HTR-8/SVneo (cell line): ENCODE measurements around the gene FBXO47.

Experiments used
- DNase-seq: peaks from one replicate; pipeline ENCODE4 v3.0.0; 2011; ENCODE audit warnings: low spot score, mixed read lengths; ENCODE audit not compliant: insufficient read length
- FAIRE-seq: peaks from 2 replicates; lab custom pipeline; 2011; peaks lifted over from hg19 to GRCh38; lab: Jason Lieb, UNC

The FBXO47 gene, protein sequence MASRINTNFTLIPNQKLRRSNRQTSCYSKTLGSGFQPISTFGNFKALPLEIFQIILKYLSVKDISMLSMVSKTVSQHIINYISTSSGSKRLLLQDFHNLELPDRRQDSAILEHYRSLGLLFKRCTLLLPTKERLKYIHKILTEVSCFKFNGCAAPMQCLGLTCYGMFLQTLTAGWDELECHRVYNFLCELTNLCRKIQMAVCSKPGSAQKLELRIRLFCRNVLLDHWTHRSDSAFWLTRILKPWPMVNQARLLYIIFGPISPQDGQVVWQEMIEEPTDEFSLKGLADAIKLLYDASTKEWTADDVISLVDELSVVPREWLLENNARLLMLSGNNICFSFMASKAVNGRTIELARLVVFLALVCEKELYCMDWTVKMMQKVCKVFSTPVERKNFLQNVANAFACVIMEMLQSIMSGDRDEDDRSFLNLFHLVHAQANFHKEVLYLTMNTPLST

GRCh38 chr17:38967290-38967738 is at the start of gene FBXO47:
TSS of gene FBXO47 (minus strand) at chr17:38967403. CDS start at chr17:38963025, 4,378 bp downstream.
- no peak for DNase-seq
- no peak for FAIRE-seq

DNA sequence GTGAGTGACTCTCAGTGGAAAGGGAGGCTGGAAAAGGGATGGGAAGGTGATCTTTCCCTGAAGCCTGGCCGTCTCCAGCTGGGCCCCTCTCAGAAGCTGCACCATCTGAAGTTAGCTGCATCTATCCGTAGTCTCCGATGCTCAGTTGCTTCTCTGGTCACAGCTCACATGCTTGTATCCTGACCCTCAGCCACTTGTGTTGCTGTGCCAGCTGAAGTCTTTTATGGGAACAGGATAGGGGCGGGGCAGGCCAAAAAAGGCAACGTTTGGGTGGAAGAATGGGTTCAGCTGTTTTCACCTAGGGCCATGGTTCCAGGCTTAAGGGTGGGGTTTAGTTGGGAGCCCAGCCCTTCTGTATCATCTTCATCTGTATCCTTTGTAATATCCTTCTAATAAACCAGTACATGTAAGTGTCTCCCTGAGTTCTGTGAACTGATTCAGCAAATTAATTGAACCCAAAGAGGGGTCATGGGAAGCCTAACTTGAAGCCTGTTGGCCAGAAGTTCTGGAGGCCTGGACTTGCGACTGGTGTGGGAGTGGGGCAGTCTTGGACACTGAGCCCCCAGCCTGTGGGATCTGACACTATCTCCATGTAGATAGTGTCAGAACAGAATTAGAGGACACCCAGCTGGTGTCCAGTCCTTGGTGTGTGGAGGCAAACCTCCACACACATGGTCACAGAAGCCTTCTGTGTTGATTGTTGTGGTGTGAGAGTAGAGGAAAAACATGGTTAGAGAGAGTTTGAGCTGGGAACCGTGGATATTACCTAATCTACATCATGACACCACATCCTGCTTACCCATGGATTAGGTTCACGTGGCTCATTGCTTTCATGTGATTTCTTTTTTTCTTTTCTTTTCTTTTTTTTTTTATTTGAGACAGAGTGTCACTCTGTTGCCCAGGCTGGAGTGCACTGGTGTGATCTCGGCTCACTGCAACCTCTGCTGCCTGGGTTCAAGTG is 49.3 kb upstream of the FBXO47 start:
- FAIRE-seq (no peak), DNase-seq (no peak)

GRCh38 chr17:39015546-39015935 is 48.3 kb upstream of the FBXO47 start:
- FAIRE-seq (no peak), DNase-seq (no peak)

DNA sequence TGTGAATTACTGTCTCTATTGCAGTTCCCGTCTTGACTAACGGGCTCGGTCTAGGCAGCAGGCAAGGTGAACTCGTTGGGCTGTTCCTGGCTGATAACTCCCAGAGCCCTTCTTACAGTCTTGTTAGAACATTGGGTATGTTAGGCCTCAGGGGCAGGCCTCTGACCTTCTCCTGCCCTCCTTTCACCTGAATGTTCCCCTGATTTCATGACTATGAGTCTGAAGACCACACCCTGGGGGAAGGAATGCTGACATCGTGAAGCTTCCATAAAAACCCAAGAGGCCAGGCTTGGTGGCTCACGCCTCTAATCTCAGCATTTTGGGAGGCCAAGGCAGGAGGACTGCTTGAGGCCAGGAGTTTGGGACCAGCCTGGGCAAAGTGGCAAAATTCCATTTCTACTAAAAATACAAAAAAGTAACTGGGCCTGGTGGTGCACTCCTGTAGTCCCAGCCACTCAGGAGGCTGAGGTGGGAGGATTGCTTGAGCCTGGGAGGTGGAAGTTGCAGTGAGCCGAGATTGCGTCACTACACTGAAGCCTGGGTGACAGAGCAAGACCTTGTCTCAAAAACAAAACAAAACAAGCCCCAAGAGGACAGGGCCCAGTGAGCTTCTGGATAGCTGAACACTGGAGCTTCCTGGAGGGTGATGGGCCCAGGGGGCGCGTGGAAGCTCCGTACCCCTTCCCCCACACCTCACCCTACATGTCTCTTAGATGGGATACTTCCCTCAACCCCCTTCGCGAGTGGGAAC is 47.8 kb upstream of the FBXO47 start:
- FAIRE-seq (no peak), DNase-seq (no peak)

DNA sequence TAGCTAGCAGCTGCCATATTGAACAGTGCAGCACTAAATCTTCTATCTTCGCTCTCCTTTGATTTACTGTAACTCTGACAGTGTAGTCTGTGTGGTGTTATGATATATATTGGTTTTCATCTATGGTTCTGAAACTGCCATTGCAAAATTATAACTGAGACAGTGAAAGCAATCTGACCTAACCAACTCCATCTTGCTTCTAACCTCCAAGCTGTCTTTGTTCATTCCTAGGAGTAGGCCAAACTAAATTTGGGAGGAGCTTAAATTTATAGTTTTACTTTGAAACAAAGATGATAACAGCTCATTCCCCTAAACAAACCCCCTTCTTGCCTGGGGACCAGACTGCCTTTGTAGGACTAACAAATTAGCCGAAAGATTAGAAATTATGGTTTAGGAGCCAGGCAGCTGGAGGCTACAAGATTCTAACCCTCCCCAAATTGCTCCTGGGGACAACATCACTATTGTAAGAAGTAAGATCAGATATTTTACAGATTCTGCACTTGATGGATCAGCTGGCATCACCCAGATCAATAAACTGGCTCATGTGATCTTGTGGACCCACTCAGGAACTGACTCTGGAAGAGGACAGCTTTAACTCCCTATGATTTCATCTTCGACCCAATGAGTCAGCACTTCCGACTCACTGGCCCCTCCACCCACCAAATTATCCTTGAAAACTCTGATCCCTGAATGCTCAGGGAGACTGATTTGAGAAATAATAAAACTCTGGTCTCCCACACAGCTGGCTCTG is 47.0 kb upstream of the FBXO47 start:
- DNase-seq, result no peak
- FAIRE-seq, result peak; percentile 26

GRCh38 chr17:39012725-39013124 is 45.5 kb upstream of the FBXO47 start:
- FAIRE-seq (no peak), DNase-seq (no peak)

- FAIRE-seq, result no peak
Measured at GRCh38 chr17:39011907-39012468, 44.8 kb upstream of the FBXO47 start.

DNA sequence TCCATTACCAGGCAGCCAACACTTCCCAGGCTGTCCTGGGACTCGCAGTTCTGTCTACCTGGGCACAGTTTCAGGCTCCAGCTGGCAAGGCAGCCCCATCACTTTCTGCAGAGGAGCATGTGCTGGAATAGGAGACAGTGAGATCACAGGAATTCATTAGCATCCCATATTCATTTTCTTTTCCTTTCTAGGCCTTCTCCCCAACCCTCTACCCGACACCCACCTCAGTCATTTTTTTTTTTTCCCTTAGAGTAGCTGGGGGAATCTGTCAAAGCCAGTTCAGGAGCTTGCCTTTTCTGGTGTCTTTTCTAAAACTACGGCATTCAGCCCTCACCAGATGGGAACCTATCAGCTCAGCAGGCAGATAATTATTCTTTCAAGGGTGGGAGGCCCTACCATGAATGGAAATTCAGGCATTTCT is 42.4 kb upstream of the FBXO47 start:
- no peak for DNase-seq
- no peak for FAIRE-seq

More at GRCh38 chr17:39011907-39012468, 44.8 kb upstream of the FBXO47 start:
- no peak for DNase-seq

DNA sequence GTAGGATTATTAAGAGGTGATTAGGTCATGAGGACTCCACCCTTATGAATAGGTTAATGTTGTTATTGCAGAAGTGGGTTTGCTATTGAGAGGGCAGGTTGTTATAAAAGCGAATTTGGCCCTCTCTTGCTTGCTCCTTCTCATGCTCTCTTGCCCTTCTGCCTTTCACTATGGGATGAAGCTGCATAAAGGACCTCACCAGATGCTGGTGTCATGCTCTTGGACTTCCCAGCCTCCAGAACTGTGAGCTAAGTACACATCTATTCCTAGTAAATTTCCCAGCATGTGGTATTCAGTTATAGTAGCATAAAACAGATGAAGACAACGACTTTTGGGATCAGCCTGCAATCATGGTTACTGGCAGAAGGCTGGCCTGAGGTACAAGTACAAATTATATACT is 41.4 kb upstream of the FBXO47 start:
- FAIRE-seq (no peak), DNase-seq (no peak)

DNA sequence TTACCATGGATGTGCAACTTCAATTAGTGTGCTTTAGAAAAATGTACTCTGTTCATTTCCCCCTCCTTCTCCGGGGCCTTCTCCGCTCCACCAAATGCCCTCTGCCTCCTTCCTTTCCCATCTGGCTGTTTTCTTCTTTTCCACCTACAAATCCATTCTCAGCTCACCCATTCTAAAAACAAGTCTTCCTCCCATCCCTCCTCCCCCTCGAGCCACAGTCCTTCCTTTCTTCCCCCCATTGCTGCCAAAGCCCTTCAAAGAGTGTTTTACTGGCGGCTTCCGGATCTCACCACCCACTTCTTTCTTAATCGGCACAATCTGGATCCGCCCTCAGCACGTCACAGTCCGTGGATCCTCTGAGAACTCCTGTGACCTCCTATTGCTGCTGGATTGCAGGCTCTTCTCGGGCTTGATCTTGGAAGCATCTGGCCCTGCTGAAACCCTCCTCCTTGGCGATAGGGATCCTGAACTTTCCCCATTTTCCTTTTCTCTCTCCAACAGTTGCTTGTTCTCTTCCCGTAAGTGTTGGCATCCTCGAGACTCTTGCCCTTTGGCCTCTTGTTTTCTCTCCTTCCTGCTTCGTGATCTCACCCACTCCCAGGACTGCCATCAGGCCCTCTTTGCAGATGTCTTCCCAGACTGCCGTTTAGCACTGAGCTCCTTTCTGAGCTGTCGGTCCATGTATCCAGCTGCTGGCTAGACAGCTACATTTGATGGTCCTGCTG is 36.0 kb upstream of the FBXO47 start:
- DNase-seq (no peak), FAIRE-seq (no peak)

DNA sequence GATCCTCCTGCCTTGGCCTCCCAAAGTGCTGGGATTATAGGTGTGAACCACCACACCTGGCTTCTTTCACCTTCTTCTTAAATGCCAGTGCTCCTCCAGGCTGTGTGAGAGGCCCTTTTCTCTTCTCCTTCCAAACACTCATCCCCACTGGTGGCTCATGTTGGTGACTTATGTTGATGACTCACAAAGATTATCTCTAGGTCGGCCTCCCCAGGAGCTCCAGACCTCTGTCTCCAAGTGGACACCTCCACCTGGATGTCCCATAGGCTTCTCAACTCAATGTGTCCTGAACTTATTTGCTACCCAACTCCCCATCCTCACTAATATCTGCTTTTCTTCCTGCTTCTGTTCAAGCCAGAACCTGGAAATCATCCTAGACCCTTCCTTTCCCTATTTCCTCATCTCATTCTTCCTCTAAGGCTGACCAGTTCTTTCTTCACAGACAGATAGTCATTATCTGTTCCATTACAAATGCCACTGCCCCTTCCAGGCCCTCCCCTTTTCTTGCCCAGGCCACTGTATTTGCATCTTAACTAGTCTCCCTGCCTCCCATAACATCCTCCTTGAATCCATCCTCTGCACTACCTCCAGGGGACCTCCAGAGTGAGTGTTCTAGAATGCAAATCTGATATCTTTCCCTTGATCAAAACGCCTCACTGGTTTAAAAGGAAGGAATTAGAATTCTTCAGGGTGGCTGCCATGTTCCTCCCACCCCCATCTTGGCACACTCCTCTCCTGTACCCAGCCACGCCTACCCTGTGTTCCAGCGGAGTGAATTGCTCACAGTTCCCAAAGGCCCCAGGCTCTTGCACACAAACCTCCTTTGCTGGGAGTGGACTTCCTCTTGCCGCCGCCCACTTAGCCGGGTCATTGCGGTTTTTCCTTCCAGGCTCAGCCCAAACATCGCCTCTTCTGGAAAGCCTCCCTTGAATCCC is 34.8 kb upstream of the FBXO47 start:
- DNase-seq, result no peak
- FAIRE-seq, result no peak

DNA sequence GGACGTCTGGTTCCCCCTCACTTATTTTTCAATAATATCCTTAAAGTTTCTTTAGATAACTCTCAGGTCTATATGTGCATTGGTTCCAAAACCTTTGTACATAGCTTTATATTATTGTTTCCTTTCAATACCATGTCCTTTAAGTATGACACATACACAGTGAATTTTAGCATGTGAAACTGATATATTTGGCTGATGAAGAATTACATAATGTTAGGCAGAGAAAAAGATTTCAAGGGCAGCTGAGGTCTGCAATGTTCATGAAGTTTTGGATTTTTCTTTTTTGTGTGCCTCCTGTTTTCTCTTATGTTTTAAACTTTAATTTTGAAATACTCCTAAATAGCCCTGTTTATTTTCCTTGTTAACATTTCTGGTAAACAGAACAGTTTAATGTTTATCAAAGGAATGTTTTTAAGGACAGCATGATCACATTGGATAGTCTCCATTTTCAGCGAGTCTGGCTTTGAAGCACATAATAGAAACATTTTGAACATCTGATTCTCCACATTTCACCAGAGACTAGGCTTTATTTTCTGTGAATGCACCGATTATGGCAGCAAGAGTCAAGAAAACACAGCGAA is 32.9 kb upstream of the FBXO47 start:
- no peak for DNase-seq
- FAIRE-seq, result no peak

DNA sequence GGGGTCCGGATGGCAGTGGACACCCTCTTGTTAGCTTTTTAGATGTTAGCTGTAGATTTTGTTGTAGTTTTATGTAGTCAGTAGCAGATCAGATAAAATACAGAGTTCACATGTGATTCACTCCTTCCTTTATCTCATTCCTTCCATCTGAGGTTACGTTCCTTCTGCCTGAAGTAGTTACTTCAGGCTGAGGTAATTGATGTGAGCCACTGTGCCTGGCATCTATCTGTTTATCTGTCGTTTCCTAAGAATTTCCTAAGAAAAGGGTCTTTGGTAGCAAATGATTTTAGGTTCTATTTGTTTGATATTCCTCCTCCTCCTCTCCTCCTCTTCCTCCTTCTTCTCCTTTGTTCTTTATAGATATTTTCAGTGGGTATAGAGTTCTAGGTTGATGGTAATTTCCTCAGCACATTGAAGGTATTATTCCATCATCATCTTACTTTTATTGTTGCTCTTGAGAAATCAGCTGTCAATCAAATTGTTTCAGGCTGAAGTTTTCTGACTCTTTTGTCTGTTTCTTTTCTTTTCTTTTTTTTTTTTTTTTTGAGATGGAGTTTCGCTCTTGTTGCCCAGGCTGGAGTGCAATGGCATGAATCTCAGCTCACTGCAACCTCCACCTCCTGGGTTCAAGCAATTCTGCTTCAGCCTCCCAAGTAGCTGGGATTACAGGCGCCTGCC is 29.6 kb upstream of the FBXO47 start:
- no peak for DNase-seq
- peak; percentile 40 for FAIRE-seq

DNA sequence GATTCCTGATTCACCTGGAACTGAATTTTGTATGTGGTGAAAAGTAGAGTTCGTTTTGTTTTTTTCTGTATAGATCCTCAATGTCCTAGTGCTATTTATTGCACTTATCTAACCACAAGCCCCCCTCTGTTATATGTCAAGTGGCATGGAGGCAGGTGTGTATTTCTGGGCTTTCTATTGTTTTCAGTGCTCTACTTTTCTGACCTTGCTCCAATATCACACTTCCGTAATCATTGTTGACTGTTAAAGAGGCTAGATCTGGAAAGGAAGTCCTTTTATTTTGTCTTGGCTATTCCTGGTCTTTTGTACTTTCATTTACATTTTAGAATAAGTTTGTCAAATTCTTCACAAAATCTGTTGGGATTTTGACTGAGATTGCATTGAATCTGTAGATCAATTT is 26.8 kb upstream of the FBXO47 start:
- DNase-seq, result no peak
- no peak for FAIRE-seq

- FAIRE-seq (no peak), DNase-seq (no peak)
Measured at GRCh38 chr17:38984666-38985065, 17.5 kb upstream of the FBXO47 start.

GRCh38 chr17:38982858-38983746 is 15.9 kb upstream of the FBXO47 start:
- peak; percentile 57 for FAIRE-seq
- peak; percentile 79 for DNase-seq
